Measurements from ENCODE around the gene NEGR1.

Gene NEGR1

GRCh38 chr1:71526824-71527223 lies 755.5 kb downstream of the NEGR1 start:
- H3K9me2 ChIP-seq (replicated peaks; ENCODE audit: low read depth, low read length): no peaks in the 10 kb centered on the region

GRCh38 chr1:71522721-71523120 lies 759.6 kb downstream of the NEGR1 start:
- Histone ChIP-seq H3F3A (ENCODE audit: low read depth) (no peaks in the 10 kb centered on the region), H3K9me2 (replicated peaks; ENCODE audit: low read depth, low read length) (no peaks in the 10 kb centered on the region), H3K27me3 (ENCODE audit: insufficient read depth, low read length, poor library complexity, severe bottlenecking) (no peaks in the 10 kb centered on the region), H2AFZ (ENCODE audit: low read length) (no peak overlapping the region), H3K4me2 (ENCODE audit: low read depth, low read length, poor library complexity, severe bottlenecking) (no peak overlapping the region), H4K20me1 (ENCODE audit: insufficient read depth, low read length, poor library complexity, severe bottlenecking) (no peaks in the 10 kb centered on the region), H3K79me2 (ENCODE audit: insufficient read depth, low read length) (no peaks in the 10 kb centered on the region), H3K36me3 (ENCODE audit: insufficient read depth, low read length) (no peaks in the 10 kb centered on the region), H3K4me3 (ENCODE audit: low read length, poor library complexity, severe bottlenecking) (no peak overlapping the region), H3K9me3 (ENCODE audit: insufficient read depth, low read depth, low read length) (no peaks in the 10 kb centered on the region), H3K4me1 (ENCODE audit: insufficient read depth, low read length, poor library complexity, severe bottlenecking) (no peaks in the 10 kb centered on the region), H3K9ac (ENCODE audit: low read depth, low read length, poor library complexity, severe bottlenecking) (no peak overlapping the region)
- TF ChIP-seq EZH2phosphoT487 (IDR thresholded peaks at IDR 0.05; ENCODE audit: borderline replicate concordance): no peak
- no peak for TF ChIP-seq CTCF (conservative IDR thresholded peaks at IDR 0.05; ENCODE audit: low read length)

More at GRCh38 chr1:71526824-71527223, 755.5 kb downstream of the NEGR1 start:
- Histone ChIP-seq H3K9ac (ENCODE audit: low read depth, low read length, poor library complexity, severe bottlenecking) (no peak overlapping the region), H3K9me3 (ENCODE audit: insufficient read depth, low read depth, low read length) (no peaks in the 10 kb centered on the region), H3K4me3 (ENCODE audit: low read length, poor library complexity, severe bottlenecking) (no peak overlapping the region), H3K4me2 (ENCODE audit: low read depth, low read length, poor library complexity, severe bottlenecking) (no peak overlapping the region), H3K79me2 (ENCODE audit: insufficient read depth, low read length) (no peaks in the 10 kb centered on the region), H3K4me1 (ENCODE audit: insufficient read depth, low read length, poor library complexity, severe bottlenecking) (no peaks in the 10 kb centered on the region), H3F3A (ENCODE audit: low read depth) (no peaks in the 10 kb centered on the region), H3K36me3 (ENCODE audit: insufficient read depth, low read length) (no peaks in the 10 kb centered on the region), H2AFZ (ENCODE audit: low read length) (no peak overlapping the region), H4K20me1 (ENCODE audit: insufficient read depth, low read length, poor library complexity, severe bottlenecking) (no peaks in the 10 kb centered on the region), H3K27me3 (ENCODE audit: insufficient read depth, low read length, poor library complexity, severe bottlenecking) (no peaks in the 10 kb centered on the region)
- TF ChIP-seq CTCF (conservative IDR thresholded peaks at IDR 0.05; ENCODE audit: low read length) (no peak), EZH2phosphoT487 (IDR thresholded peaks at IDR 0.05; ENCODE audit: borderline replicate concordance) (no peak)

GRCh38 chr1:71521655-71522264 lies 760.6 kb downstream of the NEGR1 start:
- H3K9ac ChIP-seq (ENCODE audit: low read depth, low read length, poor library complexity, severe bottlenecking): no peak overlapping the region
- H3K4me2 ChIP-seq (ENCODE audit: low read depth, low read length, poor library complexity, severe bottlenecking): no peak overlapping the region
- no peaks in the 10 kb centered on the region for H3K9me3 ChIP-seq (ENCODE audit: insufficient read depth, low read depth, low read length)
- no peaks in the 10 kb centered on the region for H3K4me1 ChIP-seq (ENCODE audit: insufficient read depth, low read length, poor library complexity, severe bottlenecking)
- no peaks in the 10 kb centered on the region for H3K36me3 ChIP-seq (ENCODE audit: insufficient read depth, low read length)
- TF ChIP-seq CTCF (conservative IDR thresholded peaks at IDR 0.05; ENCODE audit: low read length) (peak; percentile 93), EZH2phosphoT487 (IDR thresholded peaks at IDR 0.05; ENCODE audit: borderline replicate concordance) (no peak)
- no peaks in the 10 kb centered on the region for H3K79me2 ChIP-seq (ENCODE audit: insufficient read depth, low read length)
- no peaks in the 10 kb centered on the region for H3K27me3 ChIP-seq (ENCODE audit: insufficient read depth, low read length, poor library complexity, severe bottlenecking)
- H2AFZ ChIP-seq (ENCODE audit: low read length): no peak overlapping the region
- no peaks in the 10 kb centered on the region for H4K20me1 ChIP-seq (ENCODE audit: insufficient read depth, low read length, poor library complexity, severe bottlenecking)
- H3K4me3 ChIP-seq (ENCODE audit: low read length, poor library complexity, severe bottlenecking): no peak overlapping the region
- no peaks in the 10 kb centered on the region for H3F3A ChIP-seq (ENCODE audit: low read depth)
- H3K9me2 ChIP-seq (replicated peaks; ENCODE audit: low read depth, low read length): no peaks in the 10 kb centered on the region

All from Loucy (cell line).